ENCODE results near the gene HIVEP3. TPM values are rescaled to one million over a fixed set of nuclear protein-coding genes. Genes with fewer than 3 reads are reported as not detected.
"Not testable (repeated sequence)": the region's sequence is repeated elsewhere in the genome, so short reads cannot be mapped to it uniquely, and the experiment has no call there.

Gene HIVEP3
- total RNA-seq (2014; rRNA removed; shearing (Covaris generic); ENCODE audit: low replicate concordance): 0.03 and 1.4 TPM in 2 replicates

- DNase-seq (ENCODE audit: low read depth): peak; percentile 37
- in situ Hi-C loops (cut with HindIII; ENCODE audit: low pct_unique_long_range_greater_than_20kb, low sequenced_read_pairs): no loop called here
Measured at GRCh38 chr1:41918450-41919043, at the start of gene HIVEP3. Gene HIVEP3 (minus strand): TSS chr1:41918922.

- DNase-seq (ENCODE audit: low read depth): no peak
- in situ Hi-C loops (cut with HindIII; ENCODE audit: low pct_unique_long_range_greater_than_20kb, low sequenced_read_pairs): no loop called here
Measured at GRCh38 chr1:41964400-41964799, 45.7 kb upstream of the HIVEP3 start.

- no peak for DNase-seq (ENCODE audit: low read depth)
- in situ Hi-C loops (cut with HindIII; ENCODE audit: low pct_unique_long_range_greater_than_20kb, low sequenced_read_pairs): no loop called here
Measured at GRCh38 chr1:41963636-41964035, 44.9 kb upstream of the HIVEP3 start.

- in situ Hi-C loops (cut with HindIII; ENCODE audit: low pct_unique_long_range_greater_than_20kb, low sequenced_read_pairs): no loop called here
Measured at GRCh38 chr1:41958015-41958673, 39.4 kb upstream of the HIVEP3 start.

GRCh38 chr1:41957568-41957967 is 38.8 kb upstream of the HIVEP3 start:
- no peak for DNase-seq (ENCODE audit: low read depth)
- in situ Hi-C loops (cut with HindIII; ENCODE audit: low pct_unique_long_range_greater_than_20kb, low sequenced_read_pairs): no loop called here

More at GRCh38 chr1:41958015-41958673, 39.4 kb upstream of the HIVEP3 start:
- no peak for DNase-seq (ENCODE audit: low read depth)

GRCh38 chr1:41955461-41956159 is 36.9 kb upstream of the HIVEP3 start:
- DNase-seq (ENCODE audit: low read depth): peak; percentile 99
- in situ Hi-C loops (cut with HindIII; ENCODE audit: low pct_unique_long_range_greater_than_20kb, low sequenced_read_pairs): no loop called here

- DNase-seq (ENCODE audit: low read depth): peak; percentile 84
- in situ Hi-C loops (cut with HindIII; ENCODE audit: low pct_unique_long_range_greater_than_20kb, low sequenced_read_pairs): no loop called here
Measured at GRCh38 chr1:41954533-41954944, 35.8 kb upstream of the HIVEP3 start.

- in situ Hi-C loops (cut with HindIII; ENCODE audit: low pct_unique_long_range_greater_than_20kb, low sequenced_read_pairs): no loop called here
- no peak for DNase-seq (ENCODE audit: low read depth)
Measured at GRCh38 chr1:41953291-41953690, 34.6 kb upstream of the HIVEP3 start.

GRCh38 chr1:41952208-41952607 is 33.5 kb upstream of the HIVEP3 start:
- in situ Hi-C loops (cut with HindIII; ENCODE audit: low pct_unique_long_range_greater_than_20kb, low sequenced_read_pairs): no loop called here
- DNase-seq (ENCODE audit: low read depth): no peak

- DNase-seq (ENCODE audit: low read depth); in situ Hi-C loops (cut with HindIII; ENCODE audit: low pct_unique_long_range_greater_than_20kb, low sequenced_read_pairs): not testable (repeated sequence)
Measured at GRCh38 chr1:41951492-41951891, 32.8 kb upstream of the HIVEP3 start.

GRCh38 chr1:41950820-41951219 is 32.1 kb upstream of the HIVEP3 start:
- in situ Hi-C loops (cut with HindIII; ENCODE audit: low pct_unique_long_range_greater_than_20kb, low sequenced_read_pairs): no loop called here
- no peak for DNase-seq (ENCODE audit: low read depth)

GRCh38 chr1:41945946-41946345 is 27.2 kb upstream of the HIVEP3 start:
- DNase-seq (ENCODE audit: low read depth): not testable (repeated sequence)

GRCh38 chr1:41943717-41944116 is 25.0 kb upstream of the HIVEP3 start:
- in situ Hi-C loops (cut with HindIII; ENCODE audit: low pct_unique_long_range_greater_than_20kb, low sequenced_read_pairs): no loop called here
- no peak for DNase-seq (ENCODE audit: low read depth)

More at GRCh38 chr1:41945946-41946345, 27.2 kb upstream of the HIVEP3 start:
- in situ Hi-C loops (cut with HindIII; ENCODE audit: low pct_unique_long_range_greater_than_20kb, low sequenced_read_pairs): not testable (repeated sequence)

- in situ Hi-C loops (cut with HindIII; ENCODE audit: low pct_unique_long_range_greater_than_20kb, low sequenced_read_pairs): no loop called here
- no peak for DNase-seq (ENCODE audit: low read depth)
Measured at GRCh38 chr1:41942278-41942677, 23.6 kb upstream of the HIVEP3 start.

GRCh38 chr1:41941381-41941780 is 22.7 kb upstream of the HIVEP3 start:
- no peak for DNase-seq (ENCODE audit: low read depth)
- in situ Hi-C loops (cut with HindIII; ENCODE audit: low pct_unique_long_range_greater_than_20kb, low sequenced_read_pairs): no loop called here

- DNase-seq (ENCODE audit: low read depth): no peak
- in situ Hi-C loops (cut with HindIII; ENCODE audit: low pct_unique_long_range_greater_than_20kb, low sequenced_read_pairs): no loop called here
Measured at GRCh38 chr1:41939194-41939593, 20.5 kb upstream of the HIVEP3 start.

- peak; percentile 51 for DNase-seq (ENCODE audit: low read depth)
- in situ Hi-C loops (cut with HindIII; ENCODE audit: low pct_unique_long_range_greater_than_20kb, low sequenced_read_pairs): no loop called here
Measured at GRCh38 chr1:41936107-41936506, 17.4 kb upstream of the HIVEP3 start.

GRCh38 chr1:41935226-41935625 is 16.5 kb upstream of the HIVEP3 start:
- DNase-seq (ENCODE audit: low read depth): no peak
- in situ Hi-C loops (cut with HindIII; ENCODE audit: low pct_unique_long_range_greater_than_20kb, low sequenced_read_pairs): no loop called here

- DNase-seq (ENCODE audit: low read depth): no peak
- in situ Hi-C loops (cut with HindIII; ENCODE audit: low pct_unique_long_range_greater_than_20kb, low sequenced_read_pairs): no loop called here
Measured at GRCh38 chr1:41933106-41933505, 14.4 kb upstream of the HIVEP3 start.
